ENCODE data around the gene ZNF821.
"Not testable (repeated sequence)": the region's sequence is repeated elsewhere in the genome, so short reads cannot be mapped to it uniquely, and the experiment has no call there.

The ZNF821 gene

DNA sequence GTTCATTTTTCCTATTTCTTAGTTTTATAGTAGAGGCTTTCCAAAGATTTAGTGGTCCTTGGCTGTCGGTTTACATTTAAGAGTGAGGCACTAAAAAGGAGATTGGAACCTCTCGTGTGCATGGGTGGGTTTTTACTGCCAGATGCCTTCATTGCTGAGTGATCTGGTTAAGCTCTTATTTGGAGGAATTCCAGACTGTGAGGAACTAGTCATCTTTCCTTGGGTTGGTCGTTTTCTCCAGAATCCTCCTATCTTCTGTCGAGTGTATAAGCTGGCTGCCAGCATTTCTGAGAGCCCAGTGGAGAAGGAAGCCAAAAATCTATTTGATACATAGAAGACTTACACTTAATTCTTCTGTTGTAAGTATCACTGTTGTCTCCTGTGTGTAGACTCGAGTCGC lies 33.9 kb upstream of the ZNF821 start:
- peaks cover 97% of the 10 kb centered on the region for H3K36me3 Mint-ChIP-seq (ENCODE audit: low read depth)
- H3K4me3 Mint-ChIP-seq, result no peak overlapping the region
- peak overlapping the region; percentile 36 for H3K27ac Mint-ChIP-seq
- peaks cover 6% of the 10 kb centered on the region for H3K9me3 Mint-ChIP-seq
- no peak for DNase-seq
- H3K4me1 Mint-ChIP-seq, result peaks cover 11% of the 10 kb centered on the region
- H3K27me3 Mint-ChIP-seq (ENCODE audit: low read depth, poor library complexity), result no peaks in the 10 kb centered on the region
- TF ChIP-seq, protein P1, sequence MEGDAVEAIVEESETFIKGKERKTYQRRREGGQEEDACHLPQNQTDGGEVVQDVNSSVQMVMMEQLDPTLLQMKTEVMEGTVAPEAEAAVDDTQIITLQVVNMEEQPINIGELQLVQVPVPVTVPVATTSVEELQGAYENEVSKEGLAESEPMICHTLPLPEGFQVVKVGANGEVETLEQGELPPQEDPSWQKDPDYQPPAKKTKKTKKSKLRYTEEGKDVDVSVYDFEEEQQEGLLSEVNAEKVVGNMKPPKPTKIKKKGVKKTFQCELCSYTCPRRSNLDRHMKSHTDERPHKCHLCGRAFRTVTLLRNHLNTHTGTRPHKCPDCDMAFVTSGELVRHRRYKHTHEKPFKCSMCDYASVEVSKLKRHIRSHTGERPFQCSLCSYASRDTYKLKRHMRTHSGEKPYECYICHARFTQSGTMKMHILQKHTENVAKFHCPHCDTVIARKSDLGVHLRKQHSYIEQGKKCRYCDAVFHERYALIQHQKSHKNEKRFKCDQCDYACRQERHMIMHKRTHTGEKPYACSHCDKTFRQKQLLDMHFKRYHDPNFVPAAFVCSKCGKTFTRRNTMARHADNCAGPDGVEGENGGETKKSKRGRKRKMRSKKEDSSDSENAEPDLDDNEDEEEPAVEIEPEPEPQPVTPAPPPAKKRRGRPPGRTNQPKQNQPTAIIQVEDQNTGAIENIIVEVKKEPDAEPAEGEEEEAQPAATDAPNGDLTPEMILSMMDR (IDR thresholded peaks at IDR 0.05), result no peak

DNA sequence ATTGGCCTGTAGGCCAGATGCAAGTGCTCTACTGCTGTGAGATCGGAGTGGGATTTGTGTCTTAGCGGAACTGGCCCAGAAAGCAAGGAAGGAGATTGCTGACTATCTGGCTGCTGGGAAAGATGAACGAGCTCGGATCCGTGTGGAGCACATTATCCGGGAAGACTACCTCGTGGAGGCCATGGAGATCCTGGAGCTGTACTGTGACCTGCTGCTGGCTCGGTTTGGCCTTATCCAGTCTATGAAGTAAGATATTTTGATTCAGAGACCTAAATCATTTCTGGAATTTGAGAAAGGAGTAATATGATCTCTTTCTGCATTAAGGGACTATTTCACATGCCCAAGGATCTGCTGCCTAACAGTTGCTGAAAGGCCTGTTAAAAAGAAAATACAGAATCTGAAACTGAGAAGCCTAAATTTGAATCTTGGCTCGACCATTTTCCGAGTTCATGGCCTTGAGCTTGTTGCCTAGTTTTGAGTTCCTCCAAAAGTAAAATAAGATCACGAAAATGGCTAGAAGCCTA lies 32.5 kb upstream of the ZNF821 start:
- Mint-ChIP-seq H3K36me3 (ENCODE audit: low read depth) (peaks cover 100% of the 10 kb centered on the region), H3K9me3 (peaks cover 20% of the 10 kb centered on the region), H3K4me1 (peaks cover 11% of the 10 kb centered on the region), H3K27me3 (ENCODE audit: low read depth, poor library complexity) (no peaks in the 10 kb centered on the region), H3K27ac (peak overlapping the region; percentile 17), H3K4me3 (no peak overlapping the region)
- no peak for DNase-seq
- TF ChIP-seq, protein P1 (IDR thresholded peaks at IDR 0.05), result no peak

DNA sequence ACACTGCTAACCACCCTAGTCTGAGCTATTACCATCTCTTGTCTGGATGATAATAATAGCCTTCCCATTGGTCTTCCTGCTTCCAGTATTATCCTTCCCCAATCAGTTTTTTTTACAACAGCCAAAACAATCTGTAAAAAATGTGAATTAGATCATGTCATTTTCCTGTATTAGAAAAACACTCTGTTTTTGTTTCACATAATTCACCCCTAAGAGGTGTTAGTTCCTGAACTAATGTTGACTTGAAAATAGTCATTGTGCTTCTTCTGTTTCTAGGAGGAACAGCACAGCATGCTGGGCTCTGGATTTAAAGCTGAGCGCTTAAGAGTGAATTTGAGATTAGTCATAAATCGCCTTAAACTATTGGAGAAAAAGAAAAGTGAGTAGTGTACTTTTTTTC lies 31.4 kb upstream of the ZNF821 start:
- no peaks in the 10 kb centered on the region for H3K27me3 Mint-ChIP-seq (ENCODE audit: low read depth, poor library complexity)
- TF ChIP-seq, protein P1 (IDR thresholded peaks at IDR 0.05), result no peak
- H3K36me3 Mint-ChIP-seq (ENCODE audit: low read depth), result peaks cover 100% of the 10 kb centered on the region
- peaks cover 29% of the 10 kb centered on the region for H3K9me3 Mint-ChIP-seq
- no peak overlapping the region for H3K4me3 Mint-ChIP-seq
- peaks cover 11% of the 10 kb centered on the region for H3K4me1 Mint-ChIP-seq
- H3K27ac Mint-ChIP-seq, result peak overlapping the region; percentile 57
- DNase-seq, result no peak

DNA sequence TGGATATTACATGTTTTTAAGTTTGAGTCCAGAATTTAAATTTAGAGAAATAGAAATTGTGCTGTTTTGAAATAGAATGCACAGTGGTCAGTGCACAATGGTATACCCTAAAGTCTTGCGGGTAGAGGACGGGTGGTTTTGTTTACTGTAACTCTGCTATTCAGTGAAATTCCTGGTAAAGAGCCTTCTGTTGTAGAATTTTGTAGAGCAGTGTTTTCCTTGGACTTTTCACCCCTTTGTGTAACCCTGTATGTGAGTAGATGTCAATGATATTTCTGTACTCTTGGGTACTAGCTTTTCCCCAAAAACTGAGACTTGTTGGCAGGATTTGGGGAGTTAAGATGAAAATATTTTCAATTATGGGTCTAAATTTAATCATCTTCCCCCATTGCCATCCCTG lies 30.8 kb upstream of the ZNF821 start:
- Mint-ChIP-seq H3K36me3 (ENCODE audit: low read depth) (peaks cover 100% of the 10 kb centered on the region), H3K4me1 (peaks cover 11% of the 10 kb centered on the region), H3K4me3 (no peak overlapping the region), H3K27me3 (ENCODE audit: low read depth, poor library complexity) (no peaks in the 10 kb centered on the region), H3K27ac (no peak overlapping the region), H3K9me3 (peaks cover 33% of the 10 kb centered on the region)
- no peak for DNase-seq
- TF ChIP-seq, protein P1 (IDR thresholded peaks at IDR 0.05), result no peak

DNA sequence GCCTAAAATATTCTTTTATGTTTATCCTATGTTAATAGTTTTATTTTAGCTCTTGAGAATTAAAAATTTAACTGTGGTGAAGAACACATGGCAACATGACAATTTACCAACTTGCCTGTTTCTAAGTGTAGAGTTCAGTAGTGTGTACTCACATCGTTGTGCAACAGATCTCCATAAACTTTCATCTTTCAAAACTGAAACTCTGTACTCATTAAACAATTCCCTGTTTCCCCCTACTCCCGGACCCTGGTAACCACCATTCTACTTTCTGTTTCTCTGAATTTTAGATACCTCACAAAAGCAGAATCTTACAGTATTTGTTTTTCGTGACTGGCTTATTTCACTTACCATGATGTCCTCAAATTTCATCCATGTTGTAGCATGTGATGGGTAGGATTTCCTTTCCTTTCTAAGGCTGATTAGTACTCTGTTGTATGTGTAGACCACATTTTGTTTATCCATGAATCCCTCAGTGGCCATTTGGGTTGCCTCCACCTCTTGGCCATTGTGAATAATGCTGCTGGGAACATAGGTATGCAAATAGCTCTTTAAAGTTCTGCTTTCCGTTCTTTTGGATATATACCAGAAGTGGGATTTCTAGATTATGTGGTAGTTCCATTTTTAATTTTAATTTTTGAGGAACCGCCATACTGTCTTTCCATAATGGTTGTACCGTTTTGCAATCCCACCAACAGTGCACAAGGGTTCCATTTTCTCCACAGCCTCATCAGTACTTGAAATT lies 28.7 kb upstream of the ZNF821 start:
- TF ChIP-seq, protein P1 (IDR thresholded peaks at IDR 0.05), result no peak
- Mint-ChIP-seq H3K9me3 (peaks cover 54% of the 10 kb centered on the region), H3K4me1 (peaks cover 6% of the 10 kb centered on the region), H3K27ac (peak overlapping the region; percentile 44), H3K4me3 (no peak overlapping the region), H3K27me3 (ENCODE audit: low read depth, poor library complexity) (no peaks in the 10 kb centered on the region), H3K36me3 (ENCODE audit: low read depth) (peaks cover 100% of the 10 kb centered on the region)
- no peak for DNase-seq

DNA sequence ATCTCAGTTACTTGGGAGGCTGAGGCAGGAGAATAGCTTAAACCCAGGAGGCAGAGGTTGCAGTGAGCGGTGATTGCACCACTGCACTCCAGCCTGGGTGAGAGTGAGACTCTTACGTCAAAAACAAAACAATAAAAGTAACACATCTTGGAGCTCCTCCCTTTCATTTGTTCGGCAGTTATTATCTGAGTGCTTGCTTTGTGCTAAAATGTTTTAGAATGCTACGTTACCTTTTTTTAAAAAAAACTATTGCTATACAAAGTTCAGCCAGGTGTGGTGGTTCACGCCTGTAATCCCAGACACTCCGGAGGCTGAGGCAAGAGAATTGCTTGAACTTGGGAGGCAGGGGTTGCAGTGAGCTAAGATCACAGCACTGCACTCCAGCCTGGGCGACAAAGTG lies 27.1 kb upstream of the ZNF821 start:
- no peaks in the 10 kb centered on the region for H3K27me3 Mint-ChIP-seq (ENCODE audit: low read depth, poor library complexity)
- H3K4me3 Mint-ChIP-seq, result no peak overlapping the region
- TF ChIP-seq, protein P1 (IDR thresholded peaks at IDR 0.05), result no peak
- H3K4me1 Mint-ChIP-seq, result peaks cover 9% of the 10 kb centered on the region
- peaks cover 64% of the 10 kb centered on the region for H3K9me3 Mint-ChIP-seq
- H3K27ac Mint-ChIP-seq, result no peak overlapping the region
- no peak for DNase-seq
- peaks cover 99% of the 10 kb centered on the region for H3K36me3 Mint-ChIP-seq (ENCODE audit: low read depth)

DNA sequence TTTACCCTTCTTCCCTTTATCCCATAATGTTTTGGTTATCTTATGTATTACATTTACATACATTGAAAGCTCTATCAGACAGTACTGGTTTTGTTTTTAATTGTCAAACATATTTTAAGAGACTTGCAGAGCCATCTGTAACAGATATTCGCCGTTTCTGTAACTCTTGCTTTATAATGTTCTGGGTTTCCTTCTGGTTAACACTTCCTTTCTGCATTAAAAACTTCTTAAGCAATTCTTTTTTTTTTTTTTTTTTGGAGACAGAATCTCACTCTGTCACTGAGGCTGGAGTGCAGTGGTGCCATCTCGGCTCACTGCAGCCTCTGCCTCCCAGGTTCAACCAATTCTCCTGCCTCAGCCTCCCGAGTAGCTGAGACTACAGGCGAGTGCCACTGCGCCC lies 21.8 kb upstream of the ZNF821 start:
- not testable (repeated sequence) for H3K4me3 Mint-ChIP-seq; DNase-seq; H3K27ac Mint-ChIP-seq; H3K4me1 Mint-ChIP-seq; H3K27me3 Mint-ChIP-seq (ENCODE audit: low read depth, poor library complexity)
- Mint-ChIP-seq H3K9me3 (peaks cover 77% of the 10 kb centered on the region), H3K36me3 (ENCODE audit: low read depth) (peaks cover 95% of the 10 kb centered on the region)

Data from nephron progenitor cell (in vitro differentiated cells).